Measurements from ENCODE around the gene SELENOI.

DNA sequence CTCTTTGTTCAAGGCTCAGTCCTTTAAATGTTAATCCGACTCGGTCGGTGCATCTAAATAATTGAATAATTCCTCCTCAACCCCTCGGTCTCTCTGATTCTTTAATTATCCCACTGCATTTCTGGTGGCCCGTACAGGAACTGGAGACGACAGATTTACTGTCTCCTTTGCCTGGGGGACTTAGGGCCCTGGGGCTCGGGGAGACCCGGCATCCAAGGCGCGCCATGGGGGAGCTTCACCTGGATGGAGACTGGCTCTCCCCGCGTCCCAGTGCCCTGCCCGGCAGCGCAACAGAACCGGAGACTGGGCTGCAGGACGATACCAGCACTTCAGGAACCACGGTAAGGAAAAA, 47.7 kb upstream of the SELENOI start:
- no peak for TF ChIP-seq EZH2phosphoT487 (IDR thresholded peaks at IDR 0.05; ENCODE audit: borderline replicate concordance, low read length)
- TF ChIP-seq, protein P1, sequence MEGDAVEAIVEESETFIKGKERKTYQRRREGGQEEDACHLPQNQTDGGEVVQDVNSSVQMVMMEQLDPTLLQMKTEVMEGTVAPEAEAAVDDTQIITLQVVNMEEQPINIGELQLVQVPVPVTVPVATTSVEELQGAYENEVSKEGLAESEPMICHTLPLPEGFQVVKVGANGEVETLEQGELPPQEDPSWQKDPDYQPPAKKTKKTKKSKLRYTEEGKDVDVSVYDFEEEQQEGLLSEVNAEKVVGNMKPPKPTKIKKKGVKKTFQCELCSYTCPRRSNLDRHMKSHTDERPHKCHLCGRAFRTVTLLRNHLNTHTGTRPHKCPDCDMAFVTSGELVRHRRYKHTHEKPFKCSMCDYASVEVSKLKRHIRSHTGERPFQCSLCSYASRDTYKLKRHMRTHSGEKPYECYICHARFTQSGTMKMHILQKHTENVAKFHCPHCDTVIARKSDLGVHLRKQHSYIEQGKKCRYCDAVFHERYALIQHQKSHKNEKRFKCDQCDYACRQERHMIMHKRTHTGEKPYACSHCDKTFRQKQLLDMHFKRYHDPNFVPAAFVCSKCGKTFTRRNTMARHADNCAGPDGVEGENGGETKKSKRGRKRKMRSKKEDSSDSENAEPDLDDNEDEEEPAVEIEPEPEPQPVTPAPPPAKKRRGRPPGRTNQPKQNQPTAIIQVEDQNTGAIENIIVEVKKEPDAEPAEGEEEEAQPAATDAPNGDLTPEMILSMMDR (IDR thresholded peaks at IDR 0.05; ENCODE audit: low read depth, low read length, poor library complexity, severe bottlenecking), result no peak

Measured in DOHH2 (cell line).